OCI-LY3 (cell line): ENCODE data around the gene DNAJC6.

Experiments used
- EZH2phosphoT487 ChIP-seq: fragments of 200-600 bp; shearing (Covaris generic); IDR thresholded peaks from 2 replicates; pipeline ENCODE4 v1.6.1; 2018; ENCODE audit warnings: antibody characterized with exemption, mixed run types, low read depth
- TF ChIP-seq, protein P1 (sequence below): fragments of 200-600, 300-600 bp; sonication (generic); IDR thresholded peaks from 2 replicates; pipeline ENCODE4 v1.5.1; 2014; ENCODE audit warnings: antibody characterized with exemption, low read length, low read depth

DNA sequence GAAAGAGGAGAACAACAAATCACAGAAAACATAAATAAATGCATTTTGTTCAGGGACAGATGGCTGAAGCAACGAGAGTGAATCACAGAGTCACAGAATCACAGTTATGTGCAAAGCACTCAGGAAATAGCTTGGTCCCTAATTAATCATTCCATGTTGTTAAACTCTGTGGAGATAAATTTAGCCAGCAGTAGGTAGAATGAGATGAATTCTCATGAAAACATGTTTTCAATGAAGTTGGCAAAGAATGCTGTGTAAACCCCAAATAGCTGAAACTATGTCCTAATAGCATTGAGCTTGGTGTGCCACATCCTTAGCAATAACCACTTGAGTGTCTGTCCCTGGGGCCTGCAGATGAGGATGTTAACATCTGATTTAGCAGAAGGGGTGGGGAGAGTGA lies 131.6 kb downstream of the DNAJC6 start:
- TF ChIP-seq, protein P1, sequence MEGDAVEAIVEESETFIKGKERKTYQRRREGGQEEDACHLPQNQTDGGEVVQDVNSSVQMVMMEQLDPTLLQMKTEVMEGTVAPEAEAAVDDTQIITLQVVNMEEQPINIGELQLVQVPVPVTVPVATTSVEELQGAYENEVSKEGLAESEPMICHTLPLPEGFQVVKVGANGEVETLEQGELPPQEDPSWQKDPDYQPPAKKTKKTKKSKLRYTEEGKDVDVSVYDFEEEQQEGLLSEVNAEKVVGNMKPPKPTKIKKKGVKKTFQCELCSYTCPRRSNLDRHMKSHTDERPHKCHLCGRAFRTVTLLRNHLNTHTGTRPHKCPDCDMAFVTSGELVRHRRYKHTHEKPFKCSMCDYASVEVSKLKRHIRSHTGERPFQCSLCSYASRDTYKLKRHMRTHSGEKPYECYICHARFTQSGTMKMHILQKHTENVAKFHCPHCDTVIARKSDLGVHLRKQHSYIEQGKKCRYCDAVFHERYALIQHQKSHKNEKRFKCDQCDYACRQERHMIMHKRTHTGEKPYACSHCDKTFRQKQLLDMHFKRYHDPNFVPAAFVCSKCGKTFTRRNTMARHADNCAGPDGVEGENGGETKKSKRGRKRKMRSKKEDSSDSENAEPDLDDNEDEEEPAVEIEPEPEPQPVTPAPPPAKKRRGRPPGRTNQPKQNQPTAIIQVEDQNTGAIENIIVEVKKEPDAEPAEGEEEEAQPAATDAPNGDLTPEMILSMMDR = no peak
- TF ChIP-seq EZH2phosphoT487 = no peak
